Hematopoietic multipotent progenitor cell treated with erythropoietin and hydrocortisone succinate and interleukin-3 and kit ligand, for 8 days (in vitro differentiated cells): ENCODE data around the gene EPGN.

Experiments used
- DNase-seq: peaks from one replicate; pipeline ENCODE4 v3.0.0-alpha.2; 2015

Gene EPGN, protein sequence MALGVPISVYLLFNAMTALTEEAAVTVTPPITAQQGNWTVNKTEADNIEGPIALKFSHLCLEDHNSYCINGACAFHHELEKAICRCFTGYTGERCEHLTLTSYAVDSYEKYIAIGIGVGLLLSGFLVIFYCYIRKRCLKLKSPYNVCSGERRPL

GRCh38 chr4:74308215-74308614 lies at the start of gene EPGN:
Gene EPGN, plus strand, starts transcription at chr4:74308470. Its CDS starts 64 bp downstream, at chr4:74308534.
- no peak for DNase-seq

DNA sequence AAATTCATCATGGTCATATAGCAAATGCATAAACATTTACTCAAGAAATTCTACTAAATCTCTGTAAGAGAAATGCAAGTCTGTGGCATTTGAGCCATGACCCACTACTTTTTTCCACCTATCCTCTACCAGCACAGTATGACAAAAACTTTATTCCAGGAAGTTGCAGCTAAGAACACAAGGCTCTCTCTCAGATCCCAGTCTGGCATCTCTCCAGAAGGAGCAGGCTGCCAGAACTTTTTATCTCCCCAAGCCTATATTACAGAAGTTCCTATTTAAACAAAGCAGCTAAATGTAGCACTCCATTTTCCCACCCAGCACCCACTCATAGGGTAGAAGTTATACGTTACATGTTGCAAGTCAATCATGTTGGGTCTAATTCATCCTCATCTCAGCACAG lies 49.3 kb upstream of the EPGN start:
- DNase-seq, result peak; percentile 74

- no peak for DNase-seq
Measured at GRCh38 chr4:74260036-74260435, 48.2 kb upstream of the EPGN start.

- no peak for DNase-seq
Measured at GRCh38 chr4:74262522-74262921, 45.7 kb upstream of the EPGN start.

DNA sequence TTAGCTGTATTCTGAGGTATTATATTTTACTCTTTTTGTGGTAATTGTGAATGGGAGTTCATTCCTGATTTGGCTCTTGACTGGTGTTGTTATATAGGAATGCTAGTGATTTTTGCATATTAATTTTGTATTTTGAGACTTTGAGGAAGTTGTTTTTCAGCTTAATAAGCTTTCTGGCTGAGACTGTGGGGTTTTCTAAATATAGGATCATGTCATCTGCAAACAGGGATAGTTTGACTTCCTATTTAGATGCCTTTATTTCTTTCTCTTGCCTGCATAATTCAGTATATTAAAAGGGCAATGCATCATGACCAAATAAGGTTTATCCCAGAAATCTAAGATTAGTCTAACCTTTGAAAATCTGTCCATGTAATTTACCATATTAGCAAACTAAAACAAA lies 44.7 kb upstream of the EPGN start:
- no peak for DNase-seq

DNA sequence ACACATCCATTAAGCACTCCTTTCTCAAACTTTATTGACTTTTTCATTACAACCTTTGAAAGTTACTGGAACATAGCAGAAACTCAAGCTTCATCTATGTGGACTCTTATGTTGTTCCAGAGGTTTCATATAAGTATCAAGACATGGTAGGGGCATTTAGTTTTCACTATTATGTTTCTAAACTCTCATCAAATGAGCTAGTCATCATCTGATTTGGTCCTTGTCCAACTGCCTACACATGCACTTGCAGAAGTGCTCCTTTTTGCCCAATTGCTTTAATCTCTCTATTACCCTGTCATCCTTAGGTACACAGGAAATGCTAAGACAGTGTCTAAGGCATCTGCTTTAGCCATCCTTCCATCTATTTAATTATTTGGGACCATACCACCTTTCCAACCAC lies 42.2 kb upstream of the EPGN start:
- DNase-seq, result no peak

DNA sequence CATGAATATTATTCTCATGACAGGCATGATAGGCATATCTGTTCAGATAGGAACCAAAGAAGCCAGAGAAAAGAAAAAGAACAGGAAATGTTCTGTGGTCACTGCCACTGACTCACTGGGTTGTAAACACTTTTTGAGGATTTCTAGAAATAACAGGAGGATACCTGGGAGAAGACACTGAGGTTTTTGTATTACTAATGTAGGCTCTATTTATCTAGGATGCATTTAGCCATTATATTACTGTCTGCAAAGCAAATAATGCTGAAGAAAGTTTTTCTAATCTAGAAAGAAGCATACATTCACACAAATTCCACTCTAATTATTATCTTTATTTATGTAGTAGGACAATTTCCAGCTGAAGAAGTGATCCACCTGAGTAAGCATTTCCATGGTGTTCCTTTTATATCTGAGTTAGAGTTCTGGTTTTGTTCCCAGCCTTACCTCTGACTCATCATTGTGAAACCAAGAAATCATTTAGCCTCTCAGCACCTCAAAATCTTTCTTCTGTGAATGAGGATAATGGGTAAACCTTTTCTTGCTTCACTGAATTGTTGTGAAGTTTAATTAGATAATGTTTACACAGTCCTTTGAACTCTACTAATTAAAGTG lies 40.2 kb upstream of the EPGN start:
- DNase-seq, result no peak

DNA sequence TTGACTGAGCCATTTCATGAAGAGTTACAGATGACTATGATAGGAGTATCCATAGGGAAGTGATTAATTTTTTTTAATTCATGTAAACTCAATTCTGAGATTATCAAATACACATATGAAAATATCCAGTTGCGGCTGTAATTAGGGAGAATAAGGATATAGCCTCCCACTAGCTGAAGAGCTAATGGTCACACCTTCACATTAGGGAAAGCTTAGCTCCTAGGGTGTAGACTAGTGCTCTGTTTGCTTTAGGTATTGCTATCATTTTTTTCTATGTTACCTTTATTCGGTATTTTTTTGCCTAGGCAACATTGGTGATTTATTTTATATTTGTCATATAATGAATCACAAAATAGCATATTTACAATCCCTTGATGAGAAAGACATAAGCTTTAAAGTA lies 39.6 kb upstream of the EPGN start:
- DNase-seq, result no peak

GRCh38 chr4:74278490-74278889 lies 29.8 kb upstream of the EPGN start:
- DNase-seq, result no peak

GRCh38 chr4:74279716-74280115 lies 28.6 kb upstream of the EPGN start:
- DNase-seq, result no peak

DNA sequence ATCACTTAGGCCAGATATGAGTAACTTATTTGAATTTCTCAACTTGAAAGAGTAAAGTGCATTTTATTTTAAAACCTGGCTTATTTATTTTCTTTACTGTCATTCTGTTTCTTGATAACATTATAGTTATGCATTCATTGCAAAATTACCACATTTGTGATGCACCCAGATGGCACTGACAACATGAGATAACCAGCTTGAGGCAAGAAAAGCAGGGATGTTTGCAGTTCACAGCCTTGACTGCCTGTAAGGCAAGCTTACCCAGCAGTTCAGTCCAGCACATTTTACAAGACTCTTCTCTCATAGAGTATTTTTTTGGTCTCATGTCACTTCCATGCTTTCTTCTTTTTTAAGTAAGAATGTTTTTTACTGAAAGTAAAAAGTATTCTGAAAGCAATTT lies 25.3 kb upstream of the EPGN start:
- DNase-seq, result peak; percentile 68

- DNase-seq, result peak; percentile 58
Measured at GRCh38 chr4:74283614-74284013, 24.7 kb upstream of the EPGN start.

GRCh38 chr4:74284053-74284452 lies 24.2 kb upstream of the EPGN start:
- no peak for DNase-seq

DNA sequence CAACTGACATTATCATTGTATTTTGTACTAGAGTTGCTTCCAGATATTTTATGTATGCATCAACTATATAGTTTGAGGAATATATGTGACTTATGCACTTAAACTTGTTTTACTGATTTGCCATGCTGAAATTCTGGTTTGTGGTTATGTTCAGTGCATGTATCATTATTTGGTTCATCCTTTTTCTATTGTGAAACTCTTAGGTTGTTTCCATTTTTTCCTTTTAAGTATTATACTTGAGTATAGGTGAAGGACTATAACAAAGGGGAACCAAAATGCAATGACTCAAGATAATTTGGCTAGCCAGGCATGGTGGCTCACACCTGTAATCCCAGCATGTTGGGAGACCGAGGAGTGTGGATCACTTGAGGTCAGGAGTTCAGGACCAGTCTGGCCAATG lies 21.1 kb upstream of the EPGN start:
- no peak for DNase-seq

DNA sequence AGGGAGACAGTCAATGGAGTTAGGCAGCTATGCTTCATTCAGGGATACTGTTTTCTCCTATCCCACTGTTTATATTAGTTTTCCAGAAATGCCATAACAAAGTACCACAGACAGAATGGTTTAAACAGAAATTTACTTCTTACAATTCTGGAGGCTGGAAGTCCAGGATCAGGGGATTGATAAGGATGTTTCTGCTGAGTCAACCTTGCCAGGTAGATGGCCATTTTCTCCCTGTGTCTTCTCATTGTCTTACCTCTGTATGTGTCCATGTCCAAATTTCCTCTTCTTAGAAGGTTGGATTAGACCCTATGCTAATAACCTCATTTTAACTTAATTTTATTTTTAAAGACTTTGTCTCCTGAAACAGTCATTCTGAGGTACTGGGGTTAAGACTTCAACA lies 20.5 kb upstream of the EPGN start:
- no peak for DNase-seq

DNA sequence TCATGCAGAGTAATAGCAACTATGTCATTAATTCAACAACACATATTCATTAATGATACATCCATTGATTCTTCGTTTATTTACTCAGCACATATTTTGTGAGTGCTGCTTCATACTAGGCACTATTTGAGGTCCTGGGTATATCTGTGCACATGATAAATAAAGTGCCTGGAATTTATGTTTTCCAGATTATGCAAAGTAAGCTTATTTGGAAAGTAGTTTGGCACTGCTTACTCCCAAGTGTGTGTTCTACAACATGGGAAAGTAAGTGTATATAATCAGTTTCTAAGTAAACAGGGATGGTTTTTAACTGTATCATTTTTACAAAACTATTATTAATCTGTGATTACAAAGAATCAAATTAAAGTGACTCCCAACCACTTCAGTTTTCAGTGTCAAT lies 16.8 kb upstream of the EPGN start:
- DNase-seq, result no peak

DNA sequence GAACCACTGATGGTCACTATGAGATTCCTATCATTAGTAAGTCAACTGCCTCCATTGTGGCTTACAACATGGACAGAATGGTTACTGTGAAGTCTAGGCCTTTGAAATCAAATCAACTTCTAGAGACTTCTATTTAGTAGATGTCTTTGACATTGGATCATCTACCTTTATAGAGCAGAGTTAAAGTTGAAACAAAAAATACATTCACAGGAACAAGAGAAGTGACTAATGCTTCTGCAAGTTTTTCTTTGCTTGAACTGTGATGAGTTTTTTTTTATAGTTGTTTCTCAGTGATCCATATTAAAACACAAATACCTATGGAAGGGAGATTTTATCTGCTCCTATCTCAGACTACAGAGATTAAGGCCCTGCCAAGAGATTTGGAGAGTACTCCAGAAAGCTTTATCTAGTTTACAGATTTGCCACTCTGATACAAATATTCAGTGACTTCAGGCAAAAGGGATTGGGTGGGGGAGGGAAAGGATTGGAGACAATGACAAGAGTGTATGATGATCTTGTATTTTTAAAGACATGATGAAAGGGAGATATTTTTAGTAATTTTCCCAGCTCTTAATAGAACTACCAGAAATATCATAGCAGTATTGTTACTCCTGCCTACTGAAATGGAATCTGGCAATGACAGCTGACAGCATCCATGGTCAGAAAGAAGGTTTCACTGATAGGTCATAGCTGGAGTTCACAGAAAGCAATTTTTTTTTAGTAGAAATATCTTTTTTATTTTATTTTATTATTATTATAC lies 16.0 kb upstream of the EPGN start:
- DNase-seq, result no peak

DNA sequence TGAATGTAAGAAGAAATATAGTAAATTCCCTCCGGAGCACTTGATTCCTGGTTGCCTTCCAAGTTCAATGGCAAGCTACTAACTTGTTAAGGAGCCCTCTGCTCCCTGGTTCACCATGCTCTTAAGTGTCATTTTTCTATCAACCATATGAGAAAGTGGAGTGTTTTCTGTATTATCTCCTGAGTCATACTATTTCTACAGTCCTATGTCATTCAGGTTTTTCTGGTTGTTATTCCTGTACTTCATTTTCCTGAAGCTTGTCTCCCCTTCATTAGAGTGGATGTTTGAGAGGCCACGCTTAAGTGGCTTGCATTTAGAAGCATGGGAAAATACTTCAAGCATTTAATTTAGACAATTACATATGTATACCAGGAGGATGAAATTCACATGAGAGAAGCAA lies 14.7 kb upstream of the EPGN start:
- DNase-seq, result no peak

GRCh38 chr4:74294681-74295080 lies 13.6 kb upstream of the EPGN start:
- no peak for DNase-seq

- no peak for DNase-seq
Measured at GRCh38 chr4:74297539-74297938, 10.7 kb upstream of the EPGN start.

- DNase-seq, result no peak
Measured at GRCh38 chr4:74304095-74304625, 4.1 kb upstream of the EPGN start.

DNA sequence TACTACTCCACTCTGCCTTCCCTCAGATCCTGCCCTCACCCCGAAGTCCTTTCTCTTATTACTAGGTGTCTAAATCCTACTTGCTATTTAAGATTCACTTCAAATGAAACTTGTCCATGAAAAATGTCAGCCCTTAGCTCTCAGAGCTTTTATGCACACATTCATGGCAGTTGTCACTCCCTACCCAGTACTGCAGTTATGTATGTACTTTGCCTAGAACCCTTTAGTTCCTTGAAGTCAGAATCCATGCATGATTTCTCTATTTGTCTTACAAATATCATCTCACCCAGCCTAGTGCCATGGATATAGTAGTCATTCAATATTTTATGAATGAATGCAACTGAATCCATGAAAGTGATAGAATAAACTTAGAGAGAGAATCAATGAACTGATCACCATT lies 3.3 kb upstream of the EPGN start:
- DNase-seq, result no peak

GRCh38 chr4:74307170-74307569 lies 1.1 kb upstream of the EPGN start:
- DNase-seq, result no peak

DNA sequence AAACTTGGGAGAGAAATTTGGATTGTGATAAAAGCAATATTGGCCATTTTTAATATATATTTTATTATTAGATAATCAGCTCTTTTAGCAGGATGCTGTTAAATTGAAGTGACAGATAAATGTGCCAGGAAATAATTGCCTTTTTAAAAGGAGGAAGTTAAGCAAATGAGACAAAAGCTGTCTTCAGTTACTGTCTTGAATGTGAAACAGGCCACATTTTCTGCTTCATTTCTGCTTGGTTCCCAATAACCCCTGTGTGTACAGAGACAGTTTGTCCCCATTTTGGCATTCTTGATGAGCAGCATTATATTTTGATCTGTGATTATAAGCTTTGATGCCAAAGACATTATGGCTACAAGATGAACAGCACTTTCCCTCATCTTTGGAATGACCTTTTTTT lies 953 bp downstream of the EPGN start:
- no peak for DNase-seq
